ENCODE data around the gene COMTD1.

Gene COMTD1

DNA sequence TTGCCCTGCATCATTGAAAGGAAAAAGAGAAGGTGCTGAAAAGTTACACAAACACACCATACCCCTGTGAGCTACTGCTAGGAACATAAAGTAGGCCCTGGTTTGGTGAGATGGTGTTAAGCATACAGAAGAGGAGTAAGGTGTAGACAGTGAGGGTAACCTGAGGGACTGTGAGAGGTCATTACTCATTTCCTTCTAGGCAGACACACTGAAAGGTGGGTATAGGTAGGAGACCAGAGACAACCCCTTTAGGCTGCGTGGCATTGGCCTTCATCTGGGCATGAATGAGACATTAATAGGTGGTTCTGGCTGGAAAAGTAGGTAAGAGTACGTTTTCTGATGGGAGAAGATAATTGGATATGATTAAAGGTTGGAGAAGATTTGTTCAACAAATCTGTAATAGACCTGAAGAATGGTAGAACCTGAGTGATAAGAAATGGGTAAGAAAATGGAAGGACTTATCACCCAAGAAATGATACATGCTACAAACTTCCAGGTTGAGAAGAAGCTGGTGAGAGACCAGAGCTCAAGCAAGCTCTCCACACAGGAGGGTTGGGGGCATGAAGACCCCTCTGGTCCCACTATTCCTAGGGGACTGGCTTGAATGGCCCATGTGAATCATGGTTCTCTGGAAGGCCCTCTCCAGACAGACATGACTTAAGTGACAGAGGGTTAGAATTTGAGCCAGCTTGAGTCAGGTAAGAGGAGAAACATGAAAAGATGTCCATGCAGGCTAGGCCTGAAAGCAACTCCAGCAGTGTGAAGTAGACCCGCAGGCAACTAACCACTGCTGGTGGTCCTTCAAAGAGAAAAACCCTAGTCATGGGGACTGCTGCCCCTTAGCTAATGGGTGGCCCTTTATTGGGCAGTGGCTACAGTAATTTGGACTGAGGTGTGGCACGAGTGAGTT is 3.8 kb downstream of the COMTD1 start:
- TF ChIP-seq, protein P1, sequence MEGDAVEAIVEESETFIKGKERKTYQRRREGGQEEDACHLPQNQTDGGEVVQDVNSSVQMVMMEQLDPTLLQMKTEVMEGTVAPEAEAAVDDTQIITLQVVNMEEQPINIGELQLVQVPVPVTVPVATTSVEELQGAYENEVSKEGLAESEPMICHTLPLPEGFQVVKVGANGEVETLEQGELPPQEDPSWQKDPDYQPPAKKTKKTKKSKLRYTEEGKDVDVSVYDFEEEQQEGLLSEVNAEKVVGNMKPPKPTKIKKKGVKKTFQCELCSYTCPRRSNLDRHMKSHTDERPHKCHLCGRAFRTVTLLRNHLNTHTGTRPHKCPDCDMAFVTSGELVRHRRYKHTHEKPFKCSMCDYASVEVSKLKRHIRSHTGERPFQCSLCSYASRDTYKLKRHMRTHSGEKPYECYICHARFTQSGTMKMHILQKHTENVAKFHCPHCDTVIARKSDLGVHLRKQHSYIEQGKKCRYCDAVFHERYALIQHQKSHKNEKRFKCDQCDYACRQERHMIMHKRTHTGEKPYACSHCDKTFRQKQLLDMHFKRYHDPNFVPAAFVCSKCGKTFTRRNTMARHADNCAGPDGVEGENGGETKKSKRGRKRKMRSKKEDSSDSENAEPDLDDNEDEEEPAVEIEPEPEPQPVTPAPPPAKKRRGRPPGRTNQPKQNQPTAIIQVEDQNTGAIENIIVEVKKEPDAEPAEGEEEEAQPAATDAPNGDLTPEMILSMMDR (IDR thresholded peaks at IDR 0.05; ENCODE audit: borderline replicate concordance, insufficient read depth, low read depth, low read length): no peak
- H3K4me3 ChIP-seq (ENCODE audit: low read depth, low read length): no peak overlapping the region

- no peak overlapping the region for H3K4me3 ChIP-seq (ENCODE audit: low read depth, low read length)
- TF ChIP-seq, protein P1 (IDR thresholded peaks at IDR 0.05; ENCODE audit: borderline replicate concordance, insufficient read depth, low read depth, low read length): peak; percentile 85
Measured at GRCh38 chr10:75230600-75231038, 5.1 kb downstream of the COMTD1 start.

GRCh38 chr10:75229971-75230370 is 5.8 kb downstream of the COMTD1 start:
- TF ChIP-seq, protein P1 (IDR thresholded peaks at IDR 0.05; ENCODE audit: borderline replicate concordance, insufficient read depth, low read depth, low read length): no peak

DNA sequence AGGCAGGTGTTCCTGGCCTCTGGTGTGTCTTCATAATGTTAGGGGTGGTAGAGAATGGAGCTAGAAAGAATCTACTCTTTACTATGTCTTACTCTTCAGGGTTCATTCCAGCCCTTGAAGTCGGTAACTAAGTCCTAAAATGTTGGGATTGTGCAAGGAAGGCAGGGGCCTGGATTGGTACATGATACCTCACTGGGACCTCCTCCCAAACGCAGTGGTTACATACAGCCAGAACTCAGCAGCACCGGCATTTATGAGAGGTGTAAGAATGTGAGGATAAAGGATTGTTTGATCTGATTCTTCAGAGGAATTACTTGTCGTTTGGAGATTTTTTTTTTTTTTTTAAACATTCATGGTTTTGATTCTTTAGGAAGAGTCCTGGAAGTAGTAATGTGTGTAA is 6.9 kb downstream of the COMTD1 start:
- TF ChIP-seq, protein P1 (IDR thresholded peaks at IDR 0.05; ENCODE audit: borderline replicate concordance, insufficient read depth, low read depth, low read length): no peak

More at GRCh38 chr10:75229971-75230370, 5.8 kb downstream of the COMTD1 start:
- H3K4me3 ChIP-seq (ENCODE audit: low read depth, low read length): no peak overlapping the region

GRCh38 chr10:75228278-75228677 is 7.5 kb downstream of the COMTD1 start:
- TF ChIP-seq, protein P1 (IDR thresholded peaks at IDR 0.05; ENCODE audit: borderline replicate concordance, insufficient read depth, low read depth, low read length): no peak
- no peak overlapping the region for H3K4me3 ChIP-seq (ENCODE audit: low read depth, low read length)

More for the DNA sequence above, 6.9 kb downstream of the COMTD1 start:
- no peak overlapping the region for H3K4me3 ChIP-seq (ENCODE audit: low read depth, low read length)

DNA sequence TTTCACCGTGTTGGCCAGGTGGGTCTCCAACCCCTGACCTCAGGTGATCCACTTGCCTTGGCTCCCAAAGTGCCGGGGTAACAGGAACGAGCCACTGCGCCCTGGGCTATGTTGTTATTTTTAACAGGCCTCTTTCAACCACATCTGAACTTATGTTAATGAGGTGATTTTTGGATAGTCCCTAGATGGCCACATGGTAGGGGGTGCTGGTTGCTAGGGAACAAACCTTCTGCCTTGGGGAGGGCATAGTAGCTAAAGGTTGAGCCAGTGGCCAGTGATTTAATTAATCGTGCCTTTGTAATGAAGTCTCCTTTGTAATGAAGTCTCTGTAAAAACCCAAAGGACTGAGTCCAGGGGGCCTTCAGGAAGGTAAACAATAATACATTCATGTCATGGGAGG is 9.1 kb downstream of the COMTD1 start:
- no peak overlapping the region for H3K4me3 ChIP-seq (ENCODE audit: low read depth, low read length)
- TF ChIP-seq, protein P1 (IDR thresholded peaks at IDR 0.05; ENCODE audit: borderline replicate concordance, insufficient read depth, low read depth, low read length): no peak

DNA sequence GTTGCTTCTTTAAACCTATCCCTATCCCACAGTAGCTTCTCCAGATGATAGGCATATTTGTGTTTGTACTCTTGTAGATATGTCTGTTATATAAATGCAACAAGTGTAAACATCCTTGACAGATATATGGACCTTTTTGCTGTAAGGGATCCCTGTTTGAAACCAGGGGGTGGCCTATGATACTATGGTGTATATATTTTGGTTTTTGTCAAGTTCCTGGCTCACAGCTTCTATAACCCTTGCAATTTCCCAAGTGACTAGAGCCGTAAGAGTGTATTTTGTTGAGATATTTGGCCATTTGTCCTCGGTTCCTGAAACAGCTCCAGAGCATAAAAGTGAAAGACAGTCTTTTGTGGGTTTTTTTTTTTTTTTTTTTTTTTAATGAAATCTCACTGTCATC is 9.7 kb downstream of the COMTD1 start:
- no peak overlapping the region for H3K4me3 ChIP-seq (ENCODE audit: low read depth, low read length)
- TF ChIP-seq, protein P1 (IDR thresholded peaks at IDR 0.05; ENCODE audit: borderline replicate concordance, insufficient read depth, low read depth, low read length): no peak

All from GM12875 (cell line).